ENCODE data around the gene IL21R.

The IL21R gene

GRCh38 chr16:27426423-27427408 is 24.7 kb downstream of the IL21R start:
- TF ChIP-seq SPI1 (IDR thresholded peaks at IDR 0.05; ENCODE audit: borderline replicate concordance, low read depth) (no peak), GABPA (IDR thresholded peaks at IDR 0.05; ENCODE audit: low read depth) (no peak), REST (IDR thresholded peaks at IDR 0.05; ENCODE audit: insufficient replicate concordance, low read depth) (no peak), POLR2AphosphoS5 (IDR thresholded peaks at IDR 0.05; ENCODE audit: low read depth) (no peak), CTCF (IDR thresholded peaks at IDR 0.05; ENCODE audit: insufficient read depth, low read length) (no peak)
- H3K27ac ChIP-seq (replicated peaks): no peak overlapping the region
- H3K4me3 ChIP-seq (replicated peaks; ENCODE audit: insufficient read depth, low read length): no peak overlapping the region
- no peaks in the 10 kb centered on the region for H3K27me3 ChIP-seq (ENCODE audit: insufficient read depth, poor library complexity, severe bottlenecking)
- peak in 1 of 2 experiments; percentile 39 for DNase-seq (ENCODE audit: low read depth in 1 of 2, low spot score in 1 of 2)

- no peak overlapping the region for H3K4me3 ChIP-seq (replicated peaks; ENCODE audit: insufficient read depth, low read length)
- DNase-seq (ENCODE audit: low read depth in 1 of 2, low spot score in 1 of 2): no peak
These were observed 25.6 kb downstream of the IL21R start for GRCh38 chr16:27427538-27427937.

More at GRCh38 chr16:27427538-27427937, 25.6 kb downstream of the IL21R start:
- TF ChIP-seq POLR2AphosphoS5 (IDR thresholded peaks at IDR 0.05; ENCODE audit: low read depth): no peak
- TF ChIP-seq GABPA (IDR thresholded peaks at IDR 0.05; ENCODE audit: low read depth): no peak
- no peak for TF ChIP-seq REST (IDR thresholded peaks at IDR 0.05; ENCODE audit: insufficient replicate concordance, low read depth)
- no peak for TF ChIP-seq SPI1 (IDR thresholded peaks at IDR 0.05; ENCODE audit: borderline replicate concordance, low read depth)
- TF ChIP-seq CTCF (IDR thresholded peaks at IDR 0.05; ENCODE audit: insufficient read depth, low read length): no peak
- no peak overlapping the region for H3K27ac ChIP-seq (replicated peaks)
- no peaks in the 10 kb centered on the region for H3K27me3 ChIP-seq (ENCODE audit: insufficient read depth, poor library complexity, severe bottlenecking)
